ENCODE results near the gene MYO1A. TPM values are rescaled to one million over a fixed set of nuclear protein-coding genes. Genes with fewer than 3 reads are reported as not detected.
A peak's percentile ranks its signal among the peaks of the same experiment; 100 is the strongest.

MYO1A gene
- total RNA-seq, 2 experiments from 2014 or later: 0.19 to 0.47 TPM

DNA sequence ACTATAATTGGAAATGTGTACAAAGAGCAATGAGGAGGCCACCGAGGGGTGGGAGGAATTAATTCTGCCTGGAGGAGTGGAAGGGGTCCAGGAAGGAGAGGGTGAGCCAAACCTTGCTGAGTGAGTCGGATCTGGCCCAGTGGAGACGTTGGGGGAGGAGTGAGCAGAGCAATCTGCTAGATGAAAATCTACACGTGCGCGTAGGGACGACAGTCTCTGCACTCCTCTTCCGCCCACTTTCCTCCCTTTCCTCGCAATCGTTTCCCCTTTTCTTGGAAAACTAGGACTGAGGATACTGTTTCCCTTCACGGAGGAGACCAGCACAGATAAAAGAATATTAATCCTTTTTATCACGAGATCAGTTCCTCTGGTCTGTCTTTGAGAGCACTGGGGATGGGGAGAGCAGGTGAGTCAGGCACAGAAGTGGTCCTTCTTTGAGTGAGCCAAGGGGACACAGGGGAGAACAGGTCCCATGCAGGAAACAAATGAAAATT, 36.1 kb upstream of the MYO1A start:
- no peaks in the 10 kb centered on the region for H3K9me3 ChIP-seq (ENCODE audit: low read length)
- TSS peak; percentile 56 for BruUV-seq (replicated peaks)
- H3K4me2 ChIP-seq (ENCODE audit: low read length): peak overlapping the region; percentile 96
- no peaks in the 10 kb centered on the region for H3K9me2 ChIP-seq (ENCODE audit: insufficient read depth, low read length)
- peak overlapping the region; percentile 96 for H2AFZ ChIP-seq (ENCODE audit: low read length)
- ChIA-PET CTCF (ENCODE audit: unreplicated experiment) (no interaction called here), POLR2A (interaction anchor here (1.0 to 2.3 kb wide), 2 partner anchors 13 to 26 kb away, joined by 3 to 9 read pairs; partner anchors contain the start of gene STAT6)
- intact Hi-C loops (cut with micrococcal nuclease; ENCODE audit: unreplicated experiment): loop anchor here (2.0 to 5.0 kb wide), 3 partner anchors 155 to 709 kb away; partner anchors contain the start of gene PTGES3
- H3K79me2 ChIP-seq (ENCODE audit: insufficient read depth, low read depth, low read length): no peaks in the 10 kb centered on the region
- no peak for TF ChIP-seq EZH2phosphoT487 (IDR thresholded peaks at IDR 0.05; ENCODE audit: borderline replicate concordance, low read depth, low read length)
- TF ChIP-seq, protein P1, sequence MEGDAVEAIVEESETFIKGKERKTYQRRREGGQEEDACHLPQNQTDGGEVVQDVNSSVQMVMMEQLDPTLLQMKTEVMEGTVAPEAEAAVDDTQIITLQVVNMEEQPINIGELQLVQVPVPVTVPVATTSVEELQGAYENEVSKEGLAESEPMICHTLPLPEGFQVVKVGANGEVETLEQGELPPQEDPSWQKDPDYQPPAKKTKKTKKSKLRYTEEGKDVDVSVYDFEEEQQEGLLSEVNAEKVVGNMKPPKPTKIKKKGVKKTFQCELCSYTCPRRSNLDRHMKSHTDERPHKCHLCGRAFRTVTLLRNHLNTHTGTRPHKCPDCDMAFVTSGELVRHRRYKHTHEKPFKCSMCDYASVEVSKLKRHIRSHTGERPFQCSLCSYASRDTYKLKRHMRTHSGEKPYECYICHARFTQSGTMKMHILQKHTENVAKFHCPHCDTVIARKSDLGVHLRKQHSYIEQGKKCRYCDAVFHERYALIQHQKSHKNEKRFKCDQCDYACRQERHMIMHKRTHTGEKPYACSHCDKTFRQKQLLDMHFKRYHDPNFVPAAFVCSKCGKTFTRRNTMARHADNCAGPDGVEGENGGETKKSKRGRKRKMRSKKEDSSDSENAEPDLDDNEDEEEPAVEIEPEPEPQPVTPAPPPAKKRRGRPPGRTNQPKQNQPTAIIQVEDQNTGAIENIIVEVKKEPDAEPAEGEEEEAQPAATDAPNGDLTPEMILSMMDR (conservative IDR thresholded peaks at IDR 0.05; ENCODE audit: low read length): no peak
- no peaks in the 10 kb centered on the region for H4K20me1 ChIP-seq (ENCODE audit: insufficient read depth, low read length)
- H3K4me1 ChIP-seq (ENCODE audit: insufficient read depth, low read length, poor library complexity, severe bottlenecking): peaks cover 35% of the 10 kb centered on the region
- peak overlapping the region; percentile 79 for H3K4me3 ChIP-seq (ENCODE audit: low read depth, low read length, poor library complexity, severe bottlenecking)
- H3K27ac ChIP-seq (ENCODE audit: low read depth, low read length, poor library complexity, severe bottlenecking): peak overlapping the region; percentile 88
- H3K36me3 ChIP-seq (ENCODE audit: insufficient read depth, low read length): no peaks in the 10 kb centered on the region
- peak; percentile 55 for DNase-seq (ENCODE audit: low spot score)

DNA sequence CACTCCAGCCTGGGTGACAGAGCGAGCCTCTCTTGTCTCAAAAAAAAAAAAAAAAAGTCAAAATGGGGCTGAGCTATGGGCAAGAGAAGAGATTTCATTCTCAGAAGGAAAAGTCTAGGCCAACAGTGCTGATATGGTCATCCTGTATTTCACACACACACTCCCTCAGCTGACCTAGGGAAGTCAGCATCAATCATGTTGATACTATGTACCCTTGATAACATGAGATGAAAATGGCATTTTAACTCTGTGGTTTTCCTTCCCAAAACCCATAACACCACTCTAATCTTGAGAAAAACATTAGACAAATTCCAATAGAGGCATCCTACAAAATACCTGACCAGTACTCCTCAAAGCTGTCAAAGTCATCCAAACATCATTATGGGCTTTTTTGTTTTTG, 30.9 kb upstream of the MYO1A start:
- ChIA-PET CTCF (ENCODE audit: unreplicated experiment) (interaction anchor here (1.1 kb wide), 1 partner anchor 31 kb away, joined by 5 read pairs; no protein-coding TSS in a partner anchor), POLR2A (interaction anchor here (0.7 to 3.7 kb wide), 3 partner anchors 25 to 190 kb away, joined by 3 to 21 read pairs (median 6); partner anchors contain the start of gene STAT6)
- peaks cover 9% of the 10 kb centered on the region for H3K36me3 ChIP-seq (ENCODE audit: insufficient read depth, low read length)
- H3K27ac ChIP-seq (ENCODE audit: low read depth, low read length, poor library complexity, severe bottlenecking): no peak overlapping the region
- H3K4me1 ChIP-seq (ENCODE audit: insufficient read depth, low read length, poor library complexity, severe bottlenecking): peaks cover 18% of the 10 kb centered on the region
- no peak for TF ChIP-seq EZH2phosphoT487 (IDR thresholded peaks at IDR 0.05; ENCODE audit: borderline replicate concordance, low read depth, low read length)
- TF ChIP-seq, protein P1 (conservative IDR thresholded peaks at IDR 0.05; ENCODE audit: low read length): no peak
- no peak overlapping the region for H3K4me3 ChIP-seq (ENCODE audit: low read depth, low read length, poor library complexity, severe bottlenecking)
- no peak overlapping the region for H2AFZ ChIP-seq (ENCODE audit: low read length)
- intact Hi-C loops (cut with micrococcal nuclease; ENCODE audit: unreplicated experiment): no loop called here
- BruUV-seq (replicated peaks): no TSS peak
- DNase-seq (ENCODE audit: low spot score): no peak
- H3K4me2 ChIP-seq (ENCODE audit: low read length): no peak overlapping the region
- peaks cover 25% of the 10 kb centered on the region for H3K79me2 ChIP-seq (ENCODE audit: insufficient read depth, low read depth, low read length)
- no peaks in the 10 kb centered on the region for H3K9me2 ChIP-seq (ENCODE audit: insufficient read depth, low read length)
- no peaks in the 10 kb centered on the region for H3K9me3 ChIP-seq (ENCODE audit: low read length)
- no peaks in the 10 kb centered on the region for H4K20me1 ChIP-seq (ENCODE audit: insufficient read depth, low read length)

DNA sequence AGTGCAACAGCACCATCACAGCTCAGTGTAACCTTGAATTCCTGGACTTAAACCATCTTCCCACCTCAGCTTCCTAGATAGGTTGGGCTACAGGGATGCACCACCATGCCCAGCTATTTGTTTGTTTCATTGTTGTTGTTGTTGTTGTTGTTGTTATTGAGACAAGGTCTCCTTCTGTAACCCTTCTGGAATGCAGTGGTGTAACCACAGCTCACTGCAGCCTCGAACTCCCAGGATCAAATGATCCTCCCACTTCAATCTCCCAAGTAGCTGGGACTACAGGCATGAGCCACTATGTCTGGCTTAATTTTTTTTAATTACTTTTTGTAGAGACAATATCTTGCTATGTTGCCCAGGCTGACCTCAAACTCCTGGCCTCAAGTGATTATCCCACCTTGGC, 29.9 kb upstream of the MYO1A start:
- Histone ChIP-seq H3K9me2 (ENCODE audit: insufficient read depth, low read length) (no peaks in the 10 kb centered on the region), H3K4me2 (ENCODE audit: low read length) (peak overlapping the region; percentile 75), H3K9me3 (ENCODE audit: low read length) (no peaks in the 10 kb centered on the region), H3K36me3 (ENCODE audit: insufficient read depth, low read length) (peaks cover 15% of the 10 kb centered on the region), H3K4me1 (ENCODE audit: insufficient read depth, low read length, poor library complexity, severe bottlenecking) (peaks cover 8% of the 10 kb centered on the region), H2AFZ (ENCODE audit: low read length) (peak overlapping the region; percentile 66; the same call in 1 of the 2 replicates), H3K79me2 (ENCODE audit: insufficient read depth, low read depth, low read length) (peaks cover 32% of the 10 kb centered on the region), H4K20me1 (ENCODE audit: insufficient read depth, low read length) (no peaks in the 10 kb centered on the region), H3K4me3 (ENCODE audit: low read depth, low read length, poor library complexity, severe bottlenecking) (no peak overlapping the region), H3K27ac (ENCODE audit: low read depth, low read length, poor library complexity, severe bottlenecking) (peak overlapping the region; percentile 78)
- TF ChIP-seq, protein P1 (conservative IDR thresholded peaks at IDR 0.05; ENCODE audit: low read length): no peak
- no peak for TF ChIP-seq EZH2phosphoT487 (IDR thresholded peaks at IDR 0.05; ENCODE audit: borderline replicate concordance, low read depth, low read length)
- POLR2A ChIA-PET: interaction anchor here (0.9 to 3.7 kb wide), 11 partner anchors 9 to 443 kb away, joined by 3 to 21 read pairs (median 3); partner anchors contain the start of genes NAB2 and STAT6
- CTCF ChIA-PET (ENCODE audit: unreplicated experiment): interaction anchor here (1.1 kb wide), 1 partner anchor 399 kb away, joined by 3 read pairs; no protein-coding TSS in a partner anchor
- no TSS peak for BruUV-seq (replicated peaks)
- intact Hi-C loops (cut with micrococcal nuclease; ENCODE audit: unreplicated experiment): no loop called here
- no peak for DNase-seq (ENCODE audit: low spot score)

Measured in OCI-LY7 (cell line).